HEK293T (cell line): ENCODE data around the gene LIPC.

Experiments used
- CTCF ChIA-PET: fragments of 350-600 bp; formaldehyde crosslinking; extraction: SDS; loops from one replicate; lab custom pipeline; 2021; ENCODE audit warnings: antibody characterized with exemption, inconsistent platforms; lab: Yijun Ruan, JAX
- POLR2A ChIA-PET: fragments of 350-600 bp; formaldehyde crosslinking; extraction: SDS; loops from one replicate; lab custom pipeline; 2020; ENCODE audit warnings: antibody characterized with exemption, inconsistent platforms; lab: Yijun Ruan, JAX
- DNase-seq: peaks from one replicate; pipeline ENCODE4 v3.0.0; 2012; ENCODE audit warnings: mixed read lengths; ENCODE audit errors: extremely low spot score
- ARNT ChIP-seq: fragments of 450-650 bp; IDR thresholded peaks from 2 replicates; pipeline ENCODE4 v1.6.1; 2017; ENCODE audit warnings: mild to moderate bottlenecking
- BHLHE40 ChIP-seq: fragments of 450-650 bp; IDR thresholded peaks from 2 replicates; pipeline ENCODE4 v1.6.1; 2016; ENCODE audit warnings: mild to moderate bottlenecking, moderate library complexity, borderline replicate concordance
- CTBP1 ChIP-seq: fragments of 450-650 bp; IDR thresholded peaks from 2 replicates; pipeline ENCODE4 v1.6.1; 2016; ENCODE audit warnings: borderline replicate concordance
- ELF4 ChIP-seq: fragments of 450-650 bp; IDR thresholded peaks from 2 replicates; pipeline ENCODE4 v1.6.1; 2017; ENCODE audit warnings: antibody characterized with exemption
- FOXA1 ChIP-seq: fragments of 450-650 bp; IDR thresholded peaks from 2 replicates; pipeline ENCODE4 v1.6.1; 2016; ENCODE audit warnings: mild to moderate bottlenecking
- FOXK2 ChIP-seq: fragments of 450-650 bp; IDR thresholded peaks from 2 replicates; pipeline ENCODE4 v1.6.1; 2016; ENCODE audit warnings: mild to moderate bottlenecking
- FOXM1 ChIP-seq: fragments of 450-650 bp; IDR thresholded peaks from 2 replicates; pipeline ENCODE4 v1.6.1; 2017; ENCODE audit warnings: mild to moderate bottlenecking, borderline replicate concordance
- HDGF ChIP-seq: fragments of 450-650 bp; IDR thresholded peaks from 2 replicates; pipeline ENCODE4 v1.6.1; 2017; ENCODE audit warnings: antibody characterized with exemption, borderline replicate concordance
- L3MBTL2 ChIP-seq: fragments of 450-650 bp; conservative IDR thresholded peaks from 2 replicates; pipeline ENCODE4 v1.6.1; 2016; ENCODE audit warnings: mild to moderate bottlenecking
- LEF1 ChIP-seq: fragments of 450-650 bp; IDR thresholded peaks from 2 replicates; pipeline ENCODE4 v1.6.1; 2017; ENCODE audit warnings: mild to moderate bottlenecking, borderline replicate concordance
- NFRKB ChIP-seq: fragments of 450-650 bp; IDR thresholded peaks from 2 replicates; pipeline ENCODE4 v1.6.1; 2016; ENCODE audit warnings: mild to moderate bottlenecking, moderate library complexity
- SP1 ChIP-seq: fragments of 450-650 bp; IDR thresholded peaks from 2 replicates; pipeline ENCODE4 v1.6.1; 2017
- SUZ12 ChIP-seq: fragments of 450-650 bp; IDR thresholded peaks from 2 replicates; pipeline ENCODE4 v1.6.1; 2016; ENCODE audit warnings: mild to moderate bottlenecking
- TARDBP ChIP-seq: fragments of 450-650 bp; IDR thresholded peaks from 2 replicates; pipeline ENCODE4 v1.6.1; 2016
- ZNF384 ChIP-seq: fragments of 450-650 bp; IDR thresholded peaks from 2 replicates; pipeline ENCODE4 v1.6.1; 2016
- TF ChIP-seq, protein P1 (sequence below): fragments of 450-650 bp; IDR thresholded peaks from 2 replicates; pipeline ENCODE4 v1.6.1; 2016

The LIPC gene

DNA sequence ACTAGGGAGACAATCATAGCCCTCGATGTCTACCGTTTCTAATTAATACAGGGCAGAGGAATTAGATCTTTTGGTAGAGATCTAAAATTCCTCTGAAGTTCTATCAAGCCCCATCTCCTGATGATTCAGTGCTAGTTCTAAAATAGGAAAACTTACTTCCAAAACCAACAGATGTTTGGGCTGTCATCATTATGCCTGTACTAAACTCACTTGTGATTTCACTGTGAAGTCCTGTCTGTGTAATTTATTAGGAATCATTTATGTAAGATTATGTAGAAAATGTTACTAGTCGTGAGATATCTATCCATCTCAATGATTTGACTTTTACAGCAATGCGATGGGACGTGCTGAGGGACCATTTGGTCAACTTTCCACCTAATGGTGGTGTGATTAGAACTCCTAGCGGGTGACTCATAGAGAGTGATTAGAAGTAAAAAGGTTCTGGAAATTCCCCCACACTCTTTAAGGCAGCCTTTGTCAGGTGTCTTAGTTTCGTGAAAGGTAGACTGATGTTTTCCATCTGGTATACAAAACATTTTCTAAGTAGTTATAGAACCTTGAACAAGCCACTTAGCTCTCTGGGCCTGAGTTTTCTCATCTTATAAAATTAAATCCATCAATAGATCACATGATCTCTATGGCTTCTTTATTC is 34.2 kb downstream of the LIPC start:
- POLR2A ChIA-PET: no interaction called here
- CTCF ChIA-PET: no interaction called here
- TF ChIP-seq, protein P1, sequence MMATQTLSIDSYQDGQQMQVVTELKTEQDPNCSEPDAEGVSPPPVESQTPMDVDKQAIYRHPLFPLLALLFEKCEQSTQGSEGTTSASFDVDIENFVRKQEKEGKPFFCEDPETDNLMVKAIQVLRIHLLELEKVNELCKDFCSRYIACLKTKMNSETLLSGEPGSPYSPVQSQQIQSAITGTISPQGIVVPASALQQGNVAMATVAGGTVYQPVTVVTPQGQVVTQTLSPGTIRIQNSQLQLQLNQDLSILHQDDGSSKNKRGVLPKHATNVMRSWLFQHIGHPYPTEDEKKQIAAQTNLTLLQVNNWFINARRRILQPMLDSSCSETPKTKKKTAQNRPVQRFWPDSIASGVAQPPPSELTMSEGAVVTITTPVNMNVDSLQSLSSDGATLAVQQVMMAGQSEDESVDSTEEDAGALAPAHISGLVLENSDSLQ: no peak
- TF ChIP-seq NFRKB: no peak
- no peak for TF ChIP-seq ZNF384
- no peak for TF ChIP-seq LEF1
- TF ChIP-seq ARNT: no peak
- no peak for TF ChIP-seq TARDBP
- DNase-seq: no peak

GRCh38 chr15:58466566-58466965 is 34.8 kb downstream of the LIPC start:
- TF ChIP-seq ARNT (no peak), CTBP1 (no peak), L3MBTL2 (no peak), SUZ12 (no peak), FOXA1 (no peak)
- POLR2A ChIA-PET: no interaction called here
- no peak for DNase-seq
- CTCF ChIA-PET: no interaction called here

DNA sequence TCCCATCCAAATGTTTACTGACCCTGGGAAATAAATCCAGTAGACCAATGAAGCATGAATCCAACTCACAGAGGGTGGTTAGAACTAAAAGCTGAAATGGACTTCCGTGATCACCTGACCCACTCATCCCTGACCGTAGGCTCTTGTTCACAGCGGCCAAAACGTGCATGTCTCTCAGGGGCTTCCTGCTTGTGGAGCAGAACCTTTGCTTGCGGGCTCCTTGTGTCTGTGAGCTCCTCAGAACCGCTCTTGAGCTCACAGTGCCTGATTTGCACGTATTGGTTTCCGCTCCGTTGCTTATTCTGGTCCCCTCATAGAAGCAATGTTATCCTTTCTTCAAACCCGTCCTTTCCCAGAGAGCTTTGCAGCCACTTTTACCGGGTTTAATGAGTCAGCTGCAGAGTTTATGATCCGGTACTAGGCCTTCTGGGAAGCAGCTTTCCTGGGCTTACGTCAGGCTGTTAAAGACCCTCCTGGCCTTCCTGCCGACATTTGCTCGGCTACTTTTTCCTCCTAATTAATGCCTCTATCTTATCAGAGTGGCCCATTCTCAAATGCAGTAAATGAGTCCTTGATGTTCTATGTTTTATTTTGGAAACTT is 35.4 kb downstream of the LIPC start:
- peak; percentile 26 for DNase-seq
- POLR2A ChIA-PET: no interaction called here
- TF ChIP-seq TARDBP (no peak), FOXK2 (no peak), SP1 (no peak), HDGF (no peak), FOXM1 (no peak), ELF4 (no peak), BHLHE40 (no peak), ARNT (no peak), FOXA1 (no peak), ZNF384 (no peak), SUZ12 (no peak), L3MBTL2 (no peak), LEF1 (no peak)
- TF ChIP-seq, protein P1: no peak
- CTCF ChIA-PET: no interaction called here

- ChIA-PET CTCF (no interaction called here), POLR2A (no interaction called here)
- no peak for DNase-seq
- TF ChIP-seq SUZ12: no peak
- TF ChIP-seq, protein P1: no peak
- TF ChIP-seq FOXK2: no peak
- no peak for TF ChIP-seq LEF1
- no peak for TF ChIP-seq ELF4
- TF ChIP-seq HDGF: no peak
- no peak for TF ChIP-seq BHLHE40
- no peak for TF ChIP-seq NFRKB
- no peak for TF ChIP-seq L3MBTL2
- TF ChIP-seq TARDBP: no peak
- no peak for TF ChIP-seq FOXA1
- TF ChIP-seq CTBP1: no peak
- no peak for TF ChIP-seq ARNT
- no peak for TF ChIP-seq FOXM1
- no peak for TF ChIP-seq SP1
- no peak for TF ChIP-seq ZNF384
These were observed 36.1 kb downstream of the LIPC start for GRCh38 chr15:58467722-58468423.

DNA sequence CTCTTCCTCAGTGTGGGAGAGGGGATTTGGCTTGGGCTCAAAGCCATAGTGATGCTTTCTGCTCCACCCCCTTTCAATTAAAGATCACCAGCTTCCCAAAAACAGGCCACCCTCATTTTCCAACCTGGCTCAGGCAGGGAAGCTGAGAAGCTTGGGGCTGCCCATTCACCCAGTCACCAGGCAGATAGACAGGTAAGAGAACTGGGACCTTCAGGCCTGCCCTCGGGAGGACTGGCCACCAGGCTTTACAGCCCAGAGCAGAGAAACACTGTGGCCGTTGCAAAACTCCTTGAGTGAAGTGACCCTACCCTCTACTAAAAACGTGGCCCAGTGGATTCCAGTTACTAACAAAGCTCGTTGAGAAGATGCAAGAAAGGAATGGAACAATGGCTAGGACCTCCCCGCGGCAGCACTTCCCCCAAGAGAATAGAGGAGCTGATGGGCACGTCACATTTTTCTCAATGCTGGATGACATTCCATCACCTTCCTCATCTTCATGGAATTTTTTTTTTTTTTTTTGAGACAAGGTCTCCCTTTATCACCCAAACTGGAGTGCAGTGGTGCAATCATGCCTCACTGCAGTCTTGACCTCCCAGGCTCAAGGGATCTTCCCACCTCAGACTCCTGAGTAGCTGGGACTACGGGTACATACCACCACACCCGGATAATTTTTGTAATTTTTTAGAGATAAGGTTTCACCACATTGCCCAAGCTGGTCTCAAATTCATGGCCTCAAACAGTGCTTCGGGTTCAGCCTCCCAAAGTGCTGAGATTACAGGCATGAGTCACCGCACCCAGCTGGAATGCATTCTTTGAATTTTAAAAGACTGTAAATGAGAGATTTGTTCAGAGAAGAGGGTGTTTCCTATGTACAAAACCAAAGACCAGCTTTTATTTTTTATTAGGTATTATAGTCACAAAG is 37.9 kb downstream of the LIPC start:
- TF ChIP-seq BHLHE40: no peak
- no peak for TF ChIP-seq L3MBTL2
- TF ChIP-seq SP1: no peak
- no peak for TF ChIP-seq FOXA1
- TF ChIP-seq CTBP1: no peak
- no peak for TF ChIP-seq HDGF
- no peak for TF ChIP-seq LEF1
- no peak for TF ChIP-seq FOXM1
- no peak for TF ChIP-seq FOXK2
- TF ChIP-seq, protein P1: no peak
- TF ChIP-seq ELF4: no peak
- no peak for TF ChIP-seq ZNF384
- no peak for TF ChIP-seq NFRKB
- TF ChIP-seq ARNT: no peak
- TF ChIP-seq TARDBP: no peak
- no peak for TF ChIP-seq SUZ12
- POLR2A ChIA-PET: interaction anchor here (1.3 kb wide), 1 partner anchor 27 kb away, joined by 4 read pairs; no protein-coding TSS in a partner anchor
- DNase-seq: no peak
- CTCF ChIA-PET: interaction anchor here (0.6 kb wide), 1 partner anchor 52 kb away, joined by 4 read pairs; no protein-coding TSS in a partner anchor
